OCI-LY1 (cell line): ENCODE measurements around the gene SNRPE.

Source experiments
- H2AFZ ChIP-seq: fragments of 200-600 bp; sonication (generic), shearing (Covaris generic); 2 replicates; pipeline ENCODE4 v1.6.0; 2014; ENCODE audit warnings: antibody characterized with exemption, mild to moderate bottlenecking, low read length
- H3F3A ChIP-seq: fragments of 200-600 bp; sonication (generic), shearing (Covaris generic); 2 replicates; pipeline ENCODE4 v1.6.0; 2014; ENCODE audit warnings: mild to moderate bottlenecking, antibody characterized with exemption, low read length, moderate library complexity; ENCODE audit not compliant: insufficient read depth
- H3K27ac ChIP-seq: fragments of 200-600 bp; sonication (generic); 2 replicates; pipeline ENCODE4 v1.5.1; 2014; ENCODE audit warnings: low read length, mixed run types, mild to moderate bottlenecking, low read depth; ENCODE audit not compliant: poor library complexity, severe bottlenecking
- H3K27me3 ChIP-seq: fragments of 200-600 bp; sonication (generic); 2 replicates; pipeline ENCODE4 v1.6.0; 2014; ENCODE audit warnings: antibody characterized with exemption, mild to moderate bottlenecking, low read length, moderate library complexity; ENCODE audit not compliant: insufficient read depth
- H3K36me3 ChIP-seq: fragments of 200-600 bp; sonication (generic); 2 replicates; pipeline ENCODE4 v1.6.1; 2014; ENCODE audit warnings: mild to moderate bottlenecking, antibody characterized with exemption, low read length, moderate library complexity, mixed read lengths; ENCODE audit not compliant: insufficient read depth
- H3K4me1 ChIP-seq: fragments of 200-600 bp; sonication (generic); 2 replicates; pipeline ENCODE4 v1.5.1; 2014; ENCODE audit warnings: mild to moderate bottlenecking, low read length, moderate library complexity; ENCODE audit not compliant: insufficient read depth, severe bottlenecking
- H3K4me2 ChIP-seq: fragments of 200-600 bp; sonication (generic), shearing (Covaris generic); 2 replicates; pipeline ENCODE4 v1.6.1; 2014; ENCODE audit warnings: low read length
- H3K4me3 ChIP-seq: fragments of 200-600 bp; sonication (generic); 2 replicates; pipeline ENCODE4 v1.5.1; 2014; ENCODE audit warnings: low read length, low read depth, mild to moderate bottlenecking, mixed read lengths; ENCODE audit not compliant: poor library complexity, severe bottlenecking
- H3K79me2 ChIP-seq: fragments of 200-600 bp; shearing (Covaris generic); 2 replicates; pipeline ENCODE4 v1.6.1; 2016; ENCODE audit warnings: mixed run types, low read length, mixed read lengths; ENCODE audit not compliant: insufficient read depth
- H3K9ac ChIP-seq: fragments of 200-600 bp; sonication (generic), shearing (Covaris generic); 2 replicates; pipeline ENCODE4 v1.6.1; 2014; ENCODE audit warnings: mild to moderate bottlenecking, low read length, mixed read lengths
- H3K9me2 ChIP-seq: fragments of 200-600 bp; sonication (generic), shearing (Covaris generic); 2 replicates; pipeline ENCODE4 v1.6.1; 2014; ENCODE audit warnings: low read depth, mild to moderate bottlenecking, low read length, mixed read lengths
- H3K9me3 ChIP-seq: fragments of 200-600 bp; shearing (Covaris generic); 2 replicates; pipeline ENCODE4 v1.6.1; 2014; ENCODE audit warnings: low read length, mixed read lengths
- H4K20me1 ChIP-seq: fragments of 200-600 bp; sonication (generic), shearing (Covaris generic); 2 replicates; pipeline ENCODE4 v1.6.0; 2016; ENCODE audit warnings: mild to moderate bottlenecking, low read length; ENCODE audit not compliant: insufficient read depth
- EZH2 ChIP-seq: fragments of 200-600 bp; sonication (generic), shearing (Covaris generic); IDR thresholded peaks from 2 replicates; pipeline ENCODE4 v1.8.0; 2017; ENCODE audit warnings: borderline replicate concordance, mixed run types, mild to moderate bottlenecking, antibody characterized with exemption, low read length, moderate library complexity, mixed read lengths
- TF ChIP-seq, protein P1 (sequence below): fragments of 200-600 bp; sonication (generic), shearing (Covaris generic); IDR thresholded peaks from 2 replicates; pipeline ENCODE4 v1.5.1; 2017; ENCODE audit warnings: mild to moderate bottlenecking, antibody characterized with exemption, low read length, moderate library complexity, mixed read lengths

Gene SNRPE

DNA sequence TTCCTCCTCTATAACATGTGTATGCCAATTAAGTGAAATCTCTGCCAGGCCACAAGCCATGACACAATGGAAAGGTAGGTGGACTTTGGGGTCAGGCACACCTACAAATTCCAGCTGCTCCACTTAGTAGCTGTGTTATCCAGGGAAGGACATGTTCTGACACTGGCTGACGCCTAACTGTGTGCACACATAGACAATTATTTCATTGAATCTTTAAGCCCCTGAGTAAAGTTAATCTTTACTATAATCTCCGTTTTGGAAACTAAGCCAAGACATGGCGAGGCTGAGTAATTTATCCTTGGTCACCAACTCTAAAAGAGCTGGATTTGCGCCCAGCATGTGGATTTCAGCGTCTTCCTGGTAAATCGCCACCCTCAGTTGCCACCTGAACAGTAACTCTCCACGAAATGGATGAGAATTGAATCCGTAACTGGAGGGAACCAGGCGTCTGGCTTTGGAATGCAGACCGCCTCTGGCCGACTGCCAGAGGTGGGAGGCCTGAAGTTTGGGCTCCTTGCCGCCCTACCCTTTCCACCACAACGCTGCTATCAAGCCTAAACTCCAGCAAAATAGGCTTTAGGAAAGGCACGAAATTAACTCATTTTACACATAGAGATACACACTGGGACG lies 888 bp upstream of the SNRPE start:
- H3K27ac ChIP-seq: peak overlapping the region; percentile 8
- H3K4me3 ChIP-seq: peak overlapping the region; percentile 95
- no peaks in the 10 kb centered on the region for H3K9me3 ChIP-seq
- TF ChIP-seq, protein P1, sequence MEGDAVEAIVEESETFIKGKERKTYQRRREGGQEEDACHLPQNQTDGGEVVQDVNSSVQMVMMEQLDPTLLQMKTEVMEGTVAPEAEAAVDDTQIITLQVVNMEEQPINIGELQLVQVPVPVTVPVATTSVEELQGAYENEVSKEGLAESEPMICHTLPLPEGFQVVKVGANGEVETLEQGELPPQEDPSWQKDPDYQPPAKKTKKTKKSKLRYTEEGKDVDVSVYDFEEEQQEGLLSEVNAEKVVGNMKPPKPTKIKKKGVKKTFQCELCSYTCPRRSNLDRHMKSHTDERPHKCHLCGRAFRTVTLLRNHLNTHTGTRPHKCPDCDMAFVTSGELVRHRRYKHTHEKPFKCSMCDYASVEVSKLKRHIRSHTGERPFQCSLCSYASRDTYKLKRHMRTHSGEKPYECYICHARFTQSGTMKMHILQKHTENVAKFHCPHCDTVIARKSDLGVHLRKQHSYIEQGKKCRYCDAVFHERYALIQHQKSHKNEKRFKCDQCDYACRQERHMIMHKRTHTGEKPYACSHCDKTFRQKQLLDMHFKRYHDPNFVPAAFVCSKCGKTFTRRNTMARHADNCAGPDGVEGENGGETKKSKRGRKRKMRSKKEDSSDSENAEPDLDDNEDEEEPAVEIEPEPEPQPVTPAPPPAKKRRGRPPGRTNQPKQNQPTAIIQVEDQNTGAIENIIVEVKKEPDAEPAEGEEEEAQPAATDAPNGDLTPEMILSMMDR: no peak
- TF ChIP-seq EZH2: no peak
- H3K9me2 ChIP-seq: no peaks in the 10 kb centered on the region
- H3K27me3 ChIP-seq: no peaks in the 10 kb centered on the region
- H3K4me1 ChIP-seq: peaks cover 25% of the 10 kb centered on the region
- 0 out of 2 replicates have a peak, but pooled peaks cover 2% of the 10 kb centered on the region for H3F3A ChIP-seq
- H3K4me2 ChIP-seq: peak overlapping the region; percentile 33; the same call in 1 of the 2 replicates
- H2AFZ ChIP-seq: 0 out of 2 replicates have a peak overlapping the region, but pooled peaks have one; percentile 12
- H3K36me3 ChIP-seq: peaks cover 30% of the 10 kb centered on the region
- H3K79me2 ChIP-seq: peaks cover 21% of the 10 kb centered on the region
- peak overlapping the region; percentile 31; the same call in 1 of the 2 replicates for H3K9ac ChIP-seq
- no peaks in the 10 kb centered on the region for H4K20me1 ChIP-seq

DNA sequence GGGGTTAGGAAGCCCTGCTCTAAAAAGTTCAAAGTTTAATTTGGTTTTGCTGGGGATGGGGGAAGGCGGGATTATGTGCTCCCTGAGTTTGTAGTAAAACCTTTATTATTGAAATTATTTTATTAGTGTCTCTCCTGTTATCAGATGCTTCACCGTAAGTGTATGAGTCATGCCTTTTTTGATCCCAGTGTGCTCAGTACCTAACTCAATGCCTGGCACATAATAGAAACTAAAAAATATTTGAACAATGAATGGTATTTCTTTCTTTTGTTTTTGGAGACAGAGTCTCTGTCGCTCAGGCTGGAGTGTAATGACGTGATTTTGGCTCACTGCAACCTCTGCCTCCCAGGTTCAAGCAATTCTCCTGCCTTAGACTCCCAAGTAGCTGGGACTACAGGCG lies 6.4 kb downstream of the SNRPE start:
- Histone ChIP-seq H3K4me3 (no peak overlapping the region), H3K27me3 (no peaks in the 10 kb centered on the region), H3K9ac (no peak overlapping the region), H3K79me2 (peaks cover 8% of the 10 kb centered on the region), H3K36me3 (peaks cover 86% of the 10 kb centered on the region), H3K27ac (no peak overlapping the region), H2AFZ (no peak overlapping the region), H3K4me1 (peaks cover 6% of the 10 kb centered on the region), H3K9me3 (no peaks in the 10 kb centered on the region), H4K20me1 (no peaks in the 10 kb centered on the region; the same call in 1 of the 2 replicates), H3K4me2 (no peak overlapping the region), H3F3A (no peaks in the 10 kb centered on the region), H3K9me2 (no peaks in the 10 kb centered on the region)
- TF ChIP-seq, protein P1: no peak
- TF ChIP-seq EZH2: no peak

DNA sequence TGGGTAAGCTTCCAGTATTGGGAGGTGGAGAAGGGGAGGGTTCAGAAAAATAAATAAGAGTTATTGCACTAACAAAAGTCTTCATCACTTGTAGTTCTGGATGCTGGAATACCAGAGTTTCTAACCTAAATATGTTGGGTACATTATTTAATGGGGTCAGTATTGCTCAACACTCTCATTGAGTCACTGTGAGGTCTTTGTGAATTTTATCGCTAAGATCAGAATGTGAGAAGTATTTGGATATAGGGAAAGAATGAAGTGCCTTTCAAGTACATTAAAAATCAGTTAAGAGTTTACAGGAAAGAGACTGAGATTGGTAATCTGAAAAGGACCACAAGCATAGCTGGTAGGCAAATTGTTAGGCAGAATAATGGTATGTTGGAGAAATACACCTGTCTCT lies 8.8 kb downstream of the SNRPE start:
- no peaks in the 10 kb centered on the region; the same call in 1 of the 2 replicates for H4K20me1 ChIP-seq

More for the DNA sequence above, 8.8 kb downstream of the SNRPE start:
- Histone ChIP-seq H3K4me3 (no peak overlapping the region), H3F3A (no peaks in the 10 kb centered on the region), H2AFZ (no peak overlapping the region), H3K27me3 (no peaks in the 10 kb centered on the region), H3K4me1 (no peaks in the 10 kb centered on the region), H3K27ac (no peak overlapping the region), H3K4me2 (no peak overlapping the region), H3K9me2 (no peaks in the 10 kb centered on the region), H3K9me3 (no peaks in the 10 kb centered on the region), H3K79me2 (no peaks in the 10 kb centered on the region), H3K9ac (no peak overlapping the region), H3K36me3 (peaks cover 74% of the 10 kb centered on the region)
- TF ChIP-seq, protein P1: no peak
- no peak for TF ChIP-seq EZH2
